ENCODE measurements around the gene PDE4D. TPM values are rescaled to one million over a fixed set of nuclear protein-coding genes. Genes with fewer than 3 reads are reported as not detected.

PDE4D gene
- total RNA-seq, 4 donors from 2014 or later = 15.9 to 66.3 (median 48.7) TPM

- TF ChIP-seq EP300 (IDR thresholded peaks at IDR 0.05) = no peak
- TF ChIP-seq POLR2A (IDR thresholded peaks at IDR 0.05) = no peak
- TF ChIP-seq, protein P1, sequence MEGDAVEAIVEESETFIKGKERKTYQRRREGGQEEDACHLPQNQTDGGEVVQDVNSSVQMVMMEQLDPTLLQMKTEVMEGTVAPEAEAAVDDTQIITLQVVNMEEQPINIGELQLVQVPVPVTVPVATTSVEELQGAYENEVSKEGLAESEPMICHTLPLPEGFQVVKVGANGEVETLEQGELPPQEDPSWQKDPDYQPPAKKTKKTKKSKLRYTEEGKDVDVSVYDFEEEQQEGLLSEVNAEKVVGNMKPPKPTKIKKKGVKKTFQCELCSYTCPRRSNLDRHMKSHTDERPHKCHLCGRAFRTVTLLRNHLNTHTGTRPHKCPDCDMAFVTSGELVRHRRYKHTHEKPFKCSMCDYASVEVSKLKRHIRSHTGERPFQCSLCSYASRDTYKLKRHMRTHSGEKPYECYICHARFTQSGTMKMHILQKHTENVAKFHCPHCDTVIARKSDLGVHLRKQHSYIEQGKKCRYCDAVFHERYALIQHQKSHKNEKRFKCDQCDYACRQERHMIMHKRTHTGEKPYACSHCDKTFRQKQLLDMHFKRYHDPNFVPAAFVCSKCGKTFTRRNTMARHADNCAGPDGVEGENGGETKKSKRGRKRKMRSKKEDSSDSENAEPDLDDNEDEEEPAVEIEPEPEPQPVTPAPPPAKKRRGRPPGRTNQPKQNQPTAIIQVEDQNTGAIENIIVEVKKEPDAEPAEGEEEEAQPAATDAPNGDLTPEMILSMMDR (IDR thresholded peaks at IDR 0.05) = no peak
- Histone ChIP-seq H3K4me3 (no peak overlapping the region), H3K9me3 (no peaks in the 10 kb centered on the region), H3K36me3 (no peaks in the 10 kb centered on the region), H3K27ac (no peak overlapping the region), H3K4me1 (no peaks in the 10 kb centered on the region), H3K27me3 (no peaks in the 10 kb centered on the region)
- 54 to 60% methylated on average over 2 of the region's 2 CpGs for WGBS, 2 donors
- DNase-seq (ENCODE audit: low spot score in 2 of 2) = no peak
Observed at GRCh38 chr5:59152701-59153245, 740.8 kb downstream of the PDE4D start.

DNA sequence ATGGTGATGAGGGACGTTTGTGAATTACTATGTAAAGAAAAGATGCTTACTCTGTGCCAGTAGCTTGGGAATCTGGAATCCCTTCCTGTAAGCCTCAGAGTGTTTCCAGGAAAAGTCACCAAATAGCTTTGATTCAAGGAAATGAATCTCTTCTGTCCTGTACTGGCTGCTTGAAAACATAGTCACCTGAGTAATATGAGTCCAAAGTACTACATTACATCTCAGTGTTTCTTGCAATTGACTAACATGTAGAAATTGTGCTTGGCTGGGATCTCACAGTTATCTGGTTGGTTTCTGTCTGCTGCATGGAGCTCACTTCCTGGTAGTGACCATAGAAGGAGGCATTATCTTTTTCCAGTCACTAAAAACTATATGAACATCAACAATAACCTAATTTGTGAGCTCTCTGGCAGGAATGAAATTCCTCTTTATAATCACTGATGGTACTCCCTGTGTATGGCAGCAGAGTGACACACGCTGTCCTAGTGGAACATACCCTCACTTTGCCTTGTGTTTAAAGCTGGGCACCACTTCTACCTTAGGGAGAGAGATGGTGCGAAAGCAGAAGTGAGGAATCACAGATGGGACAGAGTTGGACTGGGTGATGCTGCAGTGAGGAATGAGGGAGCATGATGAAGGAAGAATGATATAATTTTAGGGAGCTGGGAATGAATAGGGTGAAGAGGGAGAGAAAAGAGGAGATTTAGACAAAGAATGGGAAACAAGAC is 742.2 kb downstream of the PDE4D start:
- Histone ChIP-seq H3K27me3 (no peaks in the 10 kb centered on the region), H3K4me3 (no peak overlapping the region), H3K27ac (no peak overlapping the region), H3K9me3 (no peaks in the 10 kb centered on the region), H3K36me3 (no peaks in the 10 kb centered on the region), H3K4me1 (no peaks in the 10 kb centered on the region)
- TF ChIP-seq EP300 (IDR thresholded peaks at IDR 0.05) = no peak
- TF ChIP-seq POLR2A (IDR thresholded peaks at IDR 0.05) = no peak
- TF ChIP-seq, protein P1 (IDR thresholded peaks at IDR 0.05) = no peak
- DNase-seq (ENCODE audit: low spot score in 2 of 2) = no peak
- 75 to 77% methylated on average over 3 of the region's 3 CpGs for WGBS, 2 donors

GRCh38 chr5:59149827-59150226 is 743.7 kb downstream of the PDE4D start:
- DNase-seq (ENCODE audit: low spot score in 2 of 2) = no peak
- Histone ChIP-seq H3K4me3 (no peak overlapping the region), H3K27me3 (no peaks in the 10 kb centered on the region), H3K36me3 (no peaks in the 10 kb centered on the region), H3K27ac (no peak overlapping the region), H3K4me1 (no peaks in the 10 kb centered on the region), H3K9me3 (no peaks in the 10 kb centered on the region)
- whole genome bisulfite sequencing, 2 donors = 95 to 100% methylated on average over 1 of the region's 1 CpG
- TF ChIP-seq POLR2A (IDR thresholded peaks at IDR 0.05) (no peak), EP300 (IDR thresholded peaks at IDR 0.05) (no peak)
- TF ChIP-seq, protein P1 (IDR thresholded peaks at IDR 0.05) = no peak

DNA sequence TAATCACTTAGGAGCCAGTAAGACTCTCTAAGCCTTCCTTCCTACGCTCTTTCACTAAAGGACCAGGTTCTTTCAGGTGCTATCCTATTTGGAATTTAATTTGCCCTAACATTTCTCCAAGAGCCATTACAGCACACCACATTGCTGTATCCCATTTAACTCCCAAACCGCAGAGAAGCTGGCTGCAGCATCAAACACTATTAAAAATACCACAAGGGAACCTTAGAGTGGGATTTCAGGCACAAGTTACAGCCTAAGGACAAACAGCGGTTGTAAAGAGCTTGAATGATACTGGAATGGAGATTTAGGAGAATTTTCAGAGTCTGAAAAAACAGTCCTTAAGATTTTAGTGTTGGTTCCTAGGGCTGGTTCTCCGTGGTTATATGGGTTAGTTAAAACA is 744.3 kb downstream of the PDE4D start:
- H3K9me3 ChIP-seq = no peaks in the 10 kb centered on the region
- no peaks in the 10 kb centered on the region for H3K27me3 ChIP-seq
- no peak overlapping the region for H3K4me3 ChIP-seq
- H3K27ac ChIP-seq = no peak overlapping the region
- WGBS, 2 donors = 81 to 87% methylated on average over 4 of the region's 4 CpGs
- TF ChIP-seq, protein P1 (IDR thresholded peaks at IDR 0.05) = no peak
- TF ChIP-seq EP300 (IDR thresholded peaks at IDR 0.05) = no peak
- no peak for TF ChIP-seq POLR2A (IDR thresholded peaks at IDR 0.05)
- no peak for DNase-seq (ENCODE audit: low spot score in 2 of 2)
- no peaks in the 10 kb centered on the region for H3K4me1 ChIP-seq
- H3K36me3 ChIP-seq = no peaks in the 10 kb centered on the region

GRCh38 chr5:59146729-59147128 is 746.8 kb downstream of the PDE4D start:
- no peak for DNase-seq (ENCODE audit: low spot score in 2 of 2)

More at GRCh38 chr5:59146729-59147128, 746.8 kb downstream of the PDE4D start:
- no peak for TF ChIP-seq EP300 (IDR thresholded peaks at IDR 0.05)
- no peak for TF ChIP-seq POLR2A (IDR thresholded peaks at IDR 0.05)
- TF ChIP-seq, protein P1 (IDR thresholded peaks at IDR 0.05) = no peak
- no peaks in the 10 kb centered on the region for H3K27me3 ChIP-seq
- H3K27ac ChIP-seq = no peak overlapping the region
- H3K9me3 ChIP-seq = no peaks in the 10 kb centered on the region
- no peak overlapping the region for H3K4me3 ChIP-seq
- no peaks in the 10 kb centered on the region for H3K4me1 ChIP-seq
- 96 to 98% methylated on average over 3 of the region's 3 CpGs for WGBS, 2 donors
- no peaks in the 10 kb centered on the region for H3K36me3 ChIP-seq

All from tibial nerve (tissue), 4 donors.